ENCODE data around the gene ZNF493. TPM values are rescaled to one million over a fixed set of nuclear protein-coding genes. Genes with fewer than 3 reads are reported as not detected.

The ZNF493 gene
- 9.6 and 12.6 TPM in 2 replicates for total RNA-seq

DNA sequence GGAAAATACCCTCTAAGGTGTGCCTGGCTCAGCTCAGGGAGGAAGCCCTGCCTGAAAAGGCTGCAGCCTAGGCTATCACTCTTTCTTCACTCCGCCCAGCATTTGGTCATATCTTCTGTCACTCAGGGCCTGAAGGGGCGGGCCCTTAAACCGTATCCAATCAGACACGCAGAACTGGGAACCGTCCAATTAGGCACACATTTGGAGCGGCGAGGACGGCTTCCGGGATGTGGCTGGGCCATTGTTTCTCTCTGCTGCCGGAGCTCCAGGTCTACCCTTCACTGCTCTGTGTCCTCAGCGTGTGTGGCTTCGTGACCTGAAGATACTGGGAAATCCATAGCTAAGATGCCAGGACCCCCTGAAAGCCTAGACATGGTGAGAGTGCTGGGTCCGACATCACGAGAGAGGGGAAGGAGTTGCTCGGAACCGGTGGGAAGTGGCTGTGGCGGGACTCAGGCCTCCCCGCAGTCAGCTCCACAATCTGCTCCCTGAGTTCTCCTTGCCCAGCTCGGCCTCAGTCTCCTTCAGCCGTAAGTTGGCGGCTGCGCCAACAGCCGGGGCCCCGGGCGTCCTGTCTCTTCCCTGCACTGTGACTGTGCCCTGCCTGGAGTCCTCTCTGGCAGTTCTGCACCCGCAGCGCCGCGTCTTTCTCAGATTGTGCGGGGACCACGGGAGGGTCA is at the start of gene ZNF493:
Gene ZNF493, plus strand, starts transcription at position 241 of the 680 bp plus-strand sequence. Its CDS starts 105 bp downstream, at position 346.
- Mint-ChIP-seq H3K9me3 (peaks cover 43% of the 10 kb centered on the region), H3K4me1 (ENCODE audit: low read depth) (peaks cover 14% of the 10 kb centered on the region), H3K27me3 (ENCODE audit: insufficient read depth) (no peaks in the 10 kb centered on the region), H3K36me3 (ENCODE audit: low read depth) (peaks cover 29% of the 10 kb centered on the region), H3K27ac (peak within 1 kb of the TSS; percentile 83), H3K4me3 (peak within 1 kb of the TSS; percentile 97)
- DNase-seq (ENCODE audit: low spot score): peak; percentile 87
- intact Hi-C loops (cut with micrococcal nuclease): loop anchor here (1.0 to 5.0 kb wide), 8 partner anchors 38 to 620 kb away; partner anchors contain the start of genes ZNF100, ZNF429, ZNF66 and ZNF708

DNA sequence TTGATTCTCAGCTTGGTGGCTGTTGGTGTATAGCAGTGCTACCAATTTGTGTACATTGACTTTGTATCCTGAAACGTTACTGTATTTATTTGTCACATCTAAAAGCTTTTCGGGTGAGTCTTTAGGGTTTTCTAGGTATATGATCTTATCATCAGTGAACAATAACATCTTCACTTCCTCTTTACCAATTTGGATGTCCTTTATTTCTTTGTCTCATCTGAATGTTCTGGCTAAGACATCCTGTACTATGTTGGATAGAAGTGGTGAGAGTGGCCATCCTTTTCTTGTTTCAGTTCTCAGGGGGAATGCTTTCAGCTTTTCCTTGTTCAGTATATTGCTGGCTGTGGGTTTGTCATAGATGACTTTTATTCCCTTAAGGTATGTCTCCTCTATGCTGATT is 44.1 kb upstream of the ZNF493 start:
- Mint-ChIP-seq H3K4me1 (ENCODE audit: low read depth) (no peaks in the 10 kb centered on the region), H3K27me3 (ENCODE audit: insufficient read depth) (no peaks in the 10 kb centered on the region), H3K4me3 (no peak overlapping the region), H3K27ac (no peak overlapping the region), H3K36me3 (ENCODE audit: low read depth) (peaks cover 1% of the 10 kb centered on the region), H3K9me3 (peaks cover 44% of the 10 kb centered on the region)
- intact Hi-C loops (cut with micrococcal nuclease): no loop called here
- no peak for DNase-seq (ENCODE audit: low spot score)

DNA sequence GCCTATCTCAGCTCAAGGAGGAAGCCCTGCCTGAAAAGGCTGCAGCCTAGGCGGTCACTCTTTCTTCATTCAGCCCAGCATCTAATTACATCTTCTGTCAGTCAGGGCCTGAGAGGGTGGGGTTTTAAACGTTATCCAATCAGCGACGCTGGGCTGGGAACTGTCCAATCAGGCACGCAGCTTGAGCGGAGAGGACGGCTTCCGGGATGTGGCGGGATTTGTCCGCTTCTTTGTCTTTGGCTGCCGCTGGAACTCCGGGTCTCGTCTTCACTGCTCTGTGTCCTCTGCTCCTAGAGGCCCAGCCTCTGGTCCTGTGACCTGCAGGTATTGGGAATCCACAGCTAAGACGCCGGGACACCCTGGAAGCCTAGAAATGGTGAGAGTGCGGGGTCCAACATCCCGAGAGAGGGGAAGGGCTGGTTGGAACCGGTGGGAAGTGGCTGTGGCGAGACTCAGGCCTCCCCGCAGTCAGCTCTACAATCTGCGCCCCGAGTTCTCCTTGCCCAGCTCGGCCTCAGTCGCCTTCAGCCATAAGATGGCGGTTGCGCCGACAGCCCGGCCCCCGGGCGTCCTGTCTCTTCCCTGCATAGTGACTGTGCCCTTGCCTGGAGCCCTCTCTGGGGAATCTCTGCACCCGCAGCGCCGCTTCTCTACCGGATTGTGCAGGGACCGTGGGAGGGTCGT is 38.0 kb upstream of the ZNF493 start, which contains the start of gene ZNF738:
Gene ZNF738, plus strand, starts transcription at position 233 of the 684 bp plus-strand sequence. Its CDS starts 141 bp downstream, at position 374.
- H3K4me1 Mint-ChIP-seq (ENCODE audit: low read depth): no peaks in the 10 kb centered on the region
- H3K4me3 Mint-ChIP-seq: peak within 1 kb of the TSS; percentile 100
- intact Hi-C loops (cut with micrococcal nuclease): loop anchor here (1.0 to 2.0 kb wide), 4 partner anchors 30 to 360 kb away; partner anchors contain the start of genes ZNF429, ZNF493 and ZNF708
- H3K36me3 Mint-ChIP-seq (ENCODE audit: low read depth): peaks cover 24% of the 10 kb centered on the region
- peak within 1 kb of the TSS; percentile 97 for H3K27ac Mint-ChIP-seq
- peak; percentile 77 for DNase-seq (ENCODE audit: low spot score)
- H3K9me3 Mint-ChIP-seq: peaks cover 28% of the 10 kb centered on the region
- no peaks in the 10 kb centered on the region for H3K27me3 Mint-ChIP-seq (ENCODE audit: insufficient read depth)

DNA sequence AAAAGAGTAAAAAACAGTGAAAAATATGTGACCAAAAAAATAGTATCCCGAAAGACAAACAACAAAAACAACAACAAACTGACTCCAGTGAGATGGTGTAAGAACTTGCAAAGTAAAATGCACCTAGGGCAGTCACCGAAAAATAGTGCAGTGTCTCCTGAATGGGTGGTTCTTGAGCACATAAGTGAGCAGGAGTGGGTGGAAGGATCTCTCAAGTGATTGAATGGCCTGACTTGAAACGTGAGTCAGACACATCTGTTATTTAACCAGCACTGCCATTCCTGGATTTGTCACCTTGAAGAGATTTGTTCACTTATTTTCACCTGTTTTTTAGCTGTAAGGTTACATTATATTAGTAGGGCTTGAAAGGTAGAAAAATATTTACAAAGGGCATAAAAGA is 34.6 kb upstream of the ZNF493 start:
- peaks cover 42% of the 10 kb centered on the region for H3K36me3 Mint-ChIP-seq (ENCODE audit: low read depth)
- no peak overlapping the region for H3K4me3 Mint-ChIP-seq
- H3K27ac Mint-ChIP-seq: no peak overlapping the region
- no peaks in the 10 kb centered on the region for H3K27me3 Mint-ChIP-seq (ENCODE audit: insufficient read depth)
- intact Hi-C loops (cut with micrococcal nuclease): no loop called here
- no peak for DNase-seq (ENCODE audit: low spot score)
- no peaks in the 10 kb centered on the region for H3K4me1 Mint-ChIP-seq (ENCODE audit: low read depth)
- H3K9me3 Mint-ChIP-seq: peaks cover 23% of the 10 kb centered on the region

DNA sequence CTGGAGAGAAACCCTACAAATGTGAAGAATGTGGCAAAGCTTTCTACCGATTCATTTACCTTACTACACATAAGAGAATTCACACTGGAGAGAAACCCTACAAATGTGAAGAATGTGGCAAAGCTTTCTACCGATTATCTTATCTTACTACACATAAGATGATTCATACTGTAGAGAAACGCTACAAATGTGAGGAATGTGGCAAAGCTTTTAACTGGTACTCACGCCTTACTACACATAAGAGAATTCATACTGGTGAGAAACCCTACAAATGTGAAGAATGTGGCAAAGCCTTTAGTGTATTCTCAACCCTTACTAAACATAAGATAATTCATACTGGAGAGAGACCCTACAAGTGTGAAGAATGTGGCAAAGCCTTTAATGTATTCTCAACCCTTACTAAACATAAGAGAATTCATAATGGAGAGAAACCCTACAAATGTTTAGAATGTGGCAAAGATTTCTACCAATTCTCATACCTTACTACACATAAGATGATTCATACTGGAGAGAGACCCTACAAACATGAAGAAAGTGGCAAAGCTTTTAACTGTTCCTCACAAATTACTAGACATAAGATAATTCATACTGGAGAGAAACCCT is 12.9 kb upstream of the ZNF493 start:
- no peak overlapping the region for H3K27ac Mint-ChIP-seq
- H3K36me3 Mint-ChIP-seq (ENCODE audit: low read depth): peaks cover 34% of the 10 kb centered on the region
- intact Hi-C loops (cut with micrococcal nuclease): no loop called here
- no peaks in the 10 kb centered on the region for H3K27me3 Mint-ChIP-seq (ENCODE audit: insufficient read depth)
- H3K4me3 Mint-ChIP-seq: no peak overlapping the region
- no peaks in the 10 kb centered on the region for H3K4me1 Mint-ChIP-seq (ENCODE audit: low read depth)
- no peak for DNase-seq (ENCODE audit: low spot score)
- H3K9me3 Mint-ChIP-seq: peaks cover 73% of the 10 kb centered on the region

DNA sequence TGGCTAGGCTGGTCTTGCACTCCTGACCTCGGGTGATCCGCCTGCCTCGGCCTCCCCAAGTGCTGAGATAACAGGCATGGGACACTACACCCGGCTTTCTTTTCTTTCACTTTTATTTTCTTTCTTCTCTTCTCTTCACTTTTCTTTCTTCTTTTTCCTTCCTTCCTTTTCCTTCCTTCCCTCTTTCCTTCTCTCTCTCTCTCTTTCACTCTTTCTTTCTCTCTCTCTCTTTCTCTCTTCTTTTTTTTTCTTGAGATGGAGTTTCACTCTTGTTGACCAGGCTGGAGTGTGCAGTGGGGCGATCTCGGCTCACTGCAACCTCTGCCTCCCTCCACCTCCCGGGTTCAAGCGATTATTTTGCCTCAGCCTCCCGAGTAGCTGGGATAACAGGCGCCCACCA is 812 bp upstream of the ZNF493 start:
- H3K27ac Mint-ChIP-seq: no peak overlapping the region
- H3K27me3 Mint-ChIP-seq (ENCODE audit: insufficient read depth): no peaks in the 10 kb centered on the region
- DNase-seq (ENCODE audit: low spot score): no peak
- H3K36me3 Mint-ChIP-seq (ENCODE audit: low read depth): peaks cover 26% of the 10 kb centered on the region
- no peak overlapping the region for H3K4me3 Mint-ChIP-seq
- H3K4me1 Mint-ChIP-seq (ENCODE audit: low read depth): peaks cover 14% of the 10 kb centered on the region
- peaks cover 45% of the 10 kb centered on the region for H3K9me3 Mint-ChIP-seq
- intact Hi-C loops (cut with micrococcal nuclease): loop anchor here (1.0 to 5.0 kb wide), 6 partner anchors 37 to 619 kb away; partner anchors contain the start of genes ZNF100, ZNF66, ZNF738 and ZNF85

DNA sequence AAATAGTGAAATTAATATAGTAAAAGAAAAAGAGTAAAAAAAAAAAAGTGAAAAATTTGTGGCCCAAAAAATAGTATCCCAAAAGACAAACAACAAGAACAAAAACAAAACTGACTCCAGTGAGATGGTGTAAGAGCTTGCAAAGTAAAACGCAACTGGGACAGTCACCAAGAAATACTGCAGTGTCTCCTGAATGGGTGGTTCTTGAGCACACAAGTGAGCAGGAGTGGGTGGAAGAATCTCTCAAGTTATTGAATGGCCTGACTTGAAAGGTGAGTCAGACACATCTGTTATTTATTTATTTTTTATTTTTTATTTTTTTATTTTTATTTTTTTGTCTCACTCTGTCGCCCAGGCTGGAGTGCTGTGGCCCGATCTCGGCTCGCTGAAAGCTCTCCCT is 1.9 kb downstream of the ZNF493 start:
- Mint-ChIP-seq H3K36me3 (ENCODE audit: low read depth) (peaks cover 40% of the 10 kb centered on the region), H3K9me3 (peaks cover 44% of the 10 kb centered on the region), H3K27me3 (ENCODE audit: insufficient read depth) (no peaks in the 10 kb centered on the region), H3K4me3 (no peak overlapping the region), H3K4me1 (ENCODE audit: low read depth) (peaks cover 14% of the 10 kb centered on the region), H3K27ac (no peak overlapping the region)
- intact Hi-C loops (cut with micrococcal nuclease): loop anchor here (5.0 kb wide), 1 partner anchor 622 kb away; the partner anchor contains the start of gene ZNF66
- no peak for DNase-seq (ENCODE audit: low spot score)

DNA sequence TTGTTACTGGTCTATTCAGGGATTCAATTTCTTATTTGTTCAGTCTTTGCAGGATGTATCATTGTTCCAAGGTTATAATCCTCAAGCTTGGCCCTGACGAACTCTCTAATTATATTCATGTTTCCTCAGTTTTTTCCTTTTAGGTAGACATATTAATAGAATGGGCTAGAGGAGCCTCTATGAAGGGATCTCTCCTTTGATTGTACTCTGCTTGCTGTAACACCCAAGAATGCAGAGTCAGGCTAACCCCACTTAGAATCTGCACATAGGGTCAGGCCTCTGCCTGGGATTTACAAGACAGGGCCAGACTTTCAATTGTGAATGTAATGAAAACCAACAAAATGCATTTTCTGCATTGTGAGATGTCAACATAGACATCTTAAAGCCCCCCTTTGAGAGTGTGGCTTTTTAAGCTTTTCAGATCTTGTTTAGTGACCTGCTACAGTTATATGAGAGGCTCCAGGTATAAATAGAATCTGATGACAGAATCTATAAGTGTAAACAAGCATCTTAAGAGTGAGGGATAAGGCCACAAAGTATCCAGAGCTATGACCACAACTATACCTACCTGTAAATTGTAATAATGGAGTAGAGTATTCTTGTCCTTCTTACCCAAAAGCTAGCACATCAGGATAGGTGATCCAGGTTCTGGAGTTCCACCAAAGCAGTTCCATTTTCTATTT is 5.5 kb downstream of the ZNF493 start:
- Mint-ChIP-seq H3K4me1 (ENCODE audit: low read depth) (peaks cover 8% of the 10 kb centered on the region), H3K27me3 (ENCODE audit: insufficient read depth) (no peaks in the 10 kb centered on the region), H3K4me3 (no peak overlapping the region), H3K36me3 (ENCODE audit: low read depth) (peaks cover 53% of the 10 kb centered on the region), H3K27ac (no peak overlapping the region), H3K9me3 (peaks cover 55% of the 10 kb centered on the region)
- DNase-seq (ENCODE audit: low spot score): no peak
- intact Hi-C loops (cut with micrococcal nuclease): no loop called here

DNA sequence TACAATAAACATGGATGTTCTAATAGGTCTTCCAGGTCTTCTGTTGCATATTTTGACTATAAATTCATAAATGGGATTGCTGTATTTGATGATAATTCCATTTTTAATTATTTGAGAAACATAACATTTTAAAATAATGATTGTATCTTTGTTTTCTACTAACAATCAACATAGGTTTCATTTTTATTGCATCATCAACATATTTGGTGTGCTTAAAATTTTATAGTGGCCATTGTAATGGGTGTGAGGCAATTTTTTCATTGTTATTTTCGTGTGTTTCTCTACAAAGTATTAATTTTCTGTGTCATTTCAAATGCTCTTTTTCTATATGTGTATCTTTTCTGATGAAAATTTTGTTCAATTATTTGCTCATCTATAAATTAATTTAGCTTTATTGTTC is 13.2 kb downstream of the ZNF493 start:
- no peaks in the 10 kb centered on the region for H3K27me3 Mint-ChIP-seq (ENCODE audit: insufficient read depth)
- H3K4me1 Mint-ChIP-seq (ENCODE audit: low read depth): no peaks in the 10 kb centered on the region
- H3K9me3 Mint-ChIP-seq: peaks cover 57% of the 10 kb centered on the region
- intact Hi-C loops (cut with micrococcal nuclease): no loop called here
- no peak for DNase-seq (ENCODE audit: low spot score)
- H3K36me3 Mint-ChIP-seq (ENCODE audit: low read depth): peaks cover 63% of the 10 kb centered on the region
- no peak overlapping the region for H3K27ac Mint-ChIP-seq
- no peak overlapping the region for H3K4me3 Mint-ChIP-seq

DNA sequence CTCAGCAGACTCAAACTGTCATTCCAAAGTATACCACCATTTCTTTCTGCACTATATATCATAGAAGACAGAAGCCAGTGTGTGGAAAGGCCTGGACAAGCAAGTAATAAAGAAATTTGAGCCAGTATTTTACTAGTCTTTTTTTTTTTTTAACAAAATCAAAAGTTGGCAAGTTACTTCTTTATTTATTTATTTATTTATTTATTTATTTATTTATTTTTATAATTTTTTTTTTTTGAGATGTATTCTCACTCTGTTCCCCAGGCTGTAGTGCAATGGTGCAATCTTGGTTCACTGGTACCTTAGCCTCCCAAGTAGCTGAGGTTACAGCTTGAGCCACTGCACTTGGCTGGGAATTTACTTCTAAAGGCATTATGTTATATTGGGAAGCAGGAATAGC is 25.3 kb downstream of the ZNF493 start:
- Mint-ChIP-seq H3K4me1 (ENCODE audit: low read depth) (no peaks in the 10 kb centered on the region), H3K4me3 (no peak overlapping the region), H3K27ac (no peak overlapping the region), H3K9me3 (peaks cover 79% of the 10 kb centered on the region), H3K36me3 (ENCODE audit: low read depth) (peaks cover 20% of the 10 kb centered on the region), H3K27me3 (ENCODE audit: insufficient read depth) (no peaks in the 10 kb centered on the region)
- no peak for DNase-seq (ENCODE audit: low spot score)
- intact Hi-C loops (cut with micrococcal nuclease): no loop called here

DNA sequence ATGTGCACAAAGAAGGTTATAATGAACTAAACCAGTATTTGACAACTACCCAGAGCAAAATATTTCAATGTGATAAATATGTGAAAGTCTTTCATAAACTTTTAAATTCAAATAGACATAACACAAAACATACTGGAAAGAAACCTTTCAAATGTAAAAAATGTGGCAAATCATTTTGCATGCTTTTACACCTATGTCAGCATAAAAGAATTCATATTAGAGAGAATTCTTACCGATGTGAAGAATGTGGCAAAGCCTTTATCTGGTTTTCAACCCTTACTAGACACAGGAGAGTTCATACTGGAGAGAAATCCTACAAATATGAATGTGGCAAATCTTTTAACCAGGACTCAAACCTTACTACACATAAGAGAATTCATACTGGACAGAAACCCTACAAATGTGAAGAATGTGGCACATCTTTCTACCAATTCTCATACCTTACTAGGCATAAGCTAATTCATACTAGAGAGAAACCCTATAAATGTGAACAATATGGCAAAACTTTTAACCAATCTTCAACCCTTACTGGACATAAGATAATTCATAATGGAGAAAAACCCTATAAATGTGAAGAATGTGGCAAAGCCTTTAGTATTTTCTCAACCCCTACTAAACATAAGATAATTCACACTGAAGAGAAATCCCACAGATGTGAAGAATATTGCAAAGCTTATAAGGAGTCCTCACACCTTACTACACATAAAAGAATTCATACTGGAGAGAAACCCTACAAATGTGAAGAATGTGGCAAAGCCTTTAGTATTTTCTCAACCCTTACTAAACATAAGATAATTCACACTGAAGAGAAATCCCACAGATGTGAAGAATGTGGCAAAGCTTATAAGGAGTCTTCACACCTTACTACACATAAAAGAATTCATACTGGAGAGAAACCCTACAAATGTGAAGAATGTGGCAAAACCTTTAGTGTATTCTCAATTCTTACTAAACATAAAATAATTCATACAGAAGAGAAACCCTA is 26.4 kb downstream of the ZNF493 start:
- H3K36me3 Mint-ChIP-seq (ENCODE audit: low read depth): peaks cover 15% of the 10 kb centered on the region
- H3K9me3 Mint-ChIP-seq: peaks cover 70% of the 10 kb centered on the region
- H3K27me3 Mint-ChIP-seq (ENCODE audit: insufficient read depth): no peaks in the 10 kb centered on the region
- H3K4me1 Mint-ChIP-seq (ENCODE audit: low read depth): no peaks in the 10 kb centered on the region
- H3K27ac Mint-ChIP-seq: no peak overlapping the region
- intact Hi-C loops (cut with micrococcal nuclease): no loop called here
- no peak overlapping the region for H3K4me3 Mint-ChIP-seq
- DNase-seq (ENCODE audit: low spot score): no peak

DNA sequence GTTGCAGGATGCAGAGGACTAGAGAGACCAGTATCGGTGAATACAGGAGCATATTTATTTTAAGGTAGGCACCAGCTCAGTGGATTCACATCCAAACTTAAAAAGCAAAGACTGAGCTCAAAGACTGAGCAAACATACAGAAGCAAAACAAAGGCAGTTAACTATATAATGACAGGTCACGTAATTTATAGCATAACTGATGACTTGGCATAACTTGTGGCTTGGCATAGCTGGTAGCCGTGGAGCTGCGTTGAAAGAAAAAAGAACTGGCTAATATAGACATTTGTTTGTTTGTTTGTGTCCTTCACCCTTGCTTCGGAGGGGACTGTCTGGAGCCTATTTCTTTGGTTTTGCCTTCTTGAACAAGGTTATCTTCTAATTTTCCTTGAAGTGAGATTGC is 33.7 kb downstream of the ZNF493 start:
- Mint-ChIP-seq H3K36me3 (ENCODE audit: low read depth) (no peaks in the 10 kb centered on the region), H3K27me3 (ENCODE audit: insufficient read depth) (no peaks in the 10 kb centered on the region), H3K4me3 (no peak overlapping the region), H3K27ac (no peak overlapping the region), H3K4me1 (ENCODE audit: low read depth) (no peaks in the 10 kb centered on the region), H3K9me3 (peaks cover 56% of the 10 kb centered on the region)
- intact Hi-C loops (cut with micrococcal nuclease): no loop called here
- DNase-seq (ENCODE audit: low spot score): no peak
